HepG2 (cell line): Measurements from ENCODE around the gene DNAAF1. TPM values are rescaled to one million over a fixed set of nuclear protein-coding genes. Genes with fewer than 3 reads are reported as not detected.
A peak's percentile ranks its signal among the peaks of the same experiment; 100 is the strongest.

ENCODE experiments used
- BRF2 ChIP-seq: sonication (generic); formaldehyde crosslinking; IDR thresholded peaks from 2 replicates; pipeline ENCODE4 v1.8.1; 2022; ENCODE audit warnings: mild to moderate bottlenecking, missing genetic modification reagents
- CTCF ChIP-seq: sonication (generic); formaldehyde crosslinking; IDR thresholded peaks from 2 replicates; pipeline ENCODE4 v1.5.0; 2020; ENCODE audit warnings: mild to moderate bottlenecking, missing genetic modification reagents, moderate library complexity
- FLYWCH1 ChIP-seq: sonication (generic); formaldehyde crosslinking; IDR thresholded peaks from 2 replicates; pipeline ENCODE4 v1.8.1; 2023; ENCODE audit warnings: mild to moderate bottlenecking, missing genetic modification reagents
- HMG20A ChIP-seq: IDR thresholded peaks from 2 replicates; pipeline ENCODE4 v1.6.1; 2016; ENCODE audit warnings: borderline replicate concordance
- IRX3 ChIP-seq: sonication (generic); formaldehyde crosslinking; IDR thresholded peaks from 2 replicates; pipeline ENCODE4 v1.8.1; 2023; ENCODE audit warnings: mild to moderate bottlenecking, low read depth, missing genetic modification reagents, borderline replicate concordance
- KLF9 ChIP-seq: IDR thresholded peaks from 2 replicates; pipeline ENCODE4 v1.6.1; 2016; ENCODE audit warnings: low read depth
- RBM22 ChIP-seq: fragments of 200-400 bp; formaldehyde crosslinking; optimal IDR thresholded peaks from 2 replicates; pipeline ENCODE3; 2017; ENCODE audit warnings: mild to moderate bottlenecking, low read length, moderate library complexity
- RNF2 ChIP-seq: fragments of 450-650 bp; conservative IDR thresholded peaks from 2 replicates; pipeline ENCODE4 v1.6.1; 2016; ENCODE audit warnings: low read depth
- SOX6 ChIP-seq, 2 experiments: fragments of 450-650 bp in 1 of 2; sonication (generic) in 1 of 2; formaldehyde crosslinking in 1 of 2; IDR thresholded peaks; 2 replicates each; pipeline versions ENCODE4 v1.4.0 to v1.6.1; 2017 to 2020; ENCODE audit warnings: antibody characterized with exemption in 1 of 2, mild to moderate bottlenecking in 1 of 2, missing genetic modification reagents in 1 of 2
- TCF12 ChIP-seq, 2 experiments: fragments of 450-650 bp in 1 of 2; sonication (generic) in 1 of 2; formaldehyde crosslinking in 1 of 2; IDR thresholded peaks; 2 replicates each; pipeline versions ENCODE4 v1.6.1 to v1.8.0; 2017 to 2022; ENCODE audit warnings: antibody characterized with exemption in 1 of 2, mild to moderate bottlenecking in 1 of 2, missing genetic modification reagents in 1 of 2, moderate library complexity in 1 of 2
- TFAP4 ChIP-seq: sonication (generic); IDR thresholded peaks from 2 replicates; pipeline ENCODE4 v1.6.1; 2016; ENCODE audit warnings: low read depth, borderline replicate concordance
- TRAFD1 ChIP-seq: sonication (generic); formaldehyde crosslinking; IDR thresholded peaks from 2 replicates; pipeline ENCODE4 v1.5.1; 2020; ENCODE audit warnings: missing genetic modification reagents, mild to moderate bottlenecking, borderline replicate concordance
- ZNF207 ChIP-seq: fragments of 450-650 bp; IDR thresholded peaks from 2 replicates; pipeline ENCODE4 v1.6.1; 2016; ENCODE audit warnings: antibody characterized with exemption, borderline replicate concordance
- ZNF354B ChIP-seq: sonication (generic); formaldehyde crosslinking; IDR thresholded peaks from 2 replicates; pipeline ENCODE4 v1.8.0; 2022; ENCODE audit warnings: mild to moderate bottlenecking, missing genetic modification reagents
- ZNF562 ChIP-seq: sonication (generic); formaldehyde crosslinking; IDR thresholded peaks from 2 replicates; pipeline ENCODE4 v1.8.0; 2022; ENCODE audit warnings: missing genetic modification reagents, borderline replicate concordance
- ZNF891 ChIP-seq: sonication (generic); formaldehyde crosslinking; IDR thresholded peaks from 2 replicates; pipeline ENCODE4 v1.5.0; 2020; ENCODE audit warnings: mild to moderate bottlenecking, missing genetic modification reagents
- polyA plus RNA-seq, 8 experiments: library from polyadenylated mRNA; depleted of rRNA in 3 of 8; stranded (reverse) in 7 of 8; unstranded in 1 of 8; fragments of >200 nt; fragmentation: Illumina TruSeq in 4 of 8; extraction: Trizol in 4 of 8; gene quantifications; 2 replicates each; pipeline versions ENCODE4 v1.2.1 to v1.2.3, GENCODE V29; 2011 to 2016; ENCODE audit warnings: low read depth in 4 of 8, missing spikeins in 1 of 8, mixed read lengths in 1 of 8; ENCODE audit not compliant: insufficient read depth in 1 of 8
- total RNA-seq, 5 experiments: library from RNA; depleted of rRNA; stranded (reverse); fragments of >200 nt; fragmentation: Illumina TruSeq; extraction: Trizol; gene quantifications; 2 replicates each; pipeline ENCODE4 v1.2.3, GENCODE V29; 2016; ENCODE audit warnings: low read depth in 1 of 5
- TF ChIP-seq, protein P1 (sequence below): sonication (generic); formaldehyde crosslinking; IDR thresholded peaks from 2 replicates; pipeline ENCODE4 v1.4.0; 2020; ENCODE audit warnings: missing genetic modification reagents, low read depth, mild to moderate bottlenecking, borderline replicate concordance
- TF ChIP-seq, protein P2 (sequence below): sonication (generic); formaldehyde crosslinking; conservative IDR thresholded peaks from 2 replicates; pipeline ENCODE4 v1.4.0; 2020; ENCODE audit warnings: missing genetic modification reagents
- TF ChIP-seq, protein P3 (sequence below): sonication (generic); formaldehyde crosslinking; IDR thresholded peaks from 2 replicates; pipeline ENCODE4 v1.5.0; 2020; ENCODE audit warnings: missing genetic modification reagents

The DNAAF1 gene
- total and polyA plus RNA-seq, 2 of the 13 experiments (the other 11 are each of a cell fraction or from before 2014, with no cell fraction given) = 0.04 TPM; not detected in 1

- no peak for TF ChIP-seq SOX6 (IDR thresholded peaks at IDR 0.05)
- TF ChIP-seq SOX6 (CRISPR knock-in tag; IDR thresholded peaks at IDR 0.05) = peak; percentile 92
- no peak for TF ChIP-seq ZNF891 (CRISPR knock-in tag)
- peak; percentile 95 for TF ChIP-seq HMG20A
- TF ChIP-seq, protein P1, sequence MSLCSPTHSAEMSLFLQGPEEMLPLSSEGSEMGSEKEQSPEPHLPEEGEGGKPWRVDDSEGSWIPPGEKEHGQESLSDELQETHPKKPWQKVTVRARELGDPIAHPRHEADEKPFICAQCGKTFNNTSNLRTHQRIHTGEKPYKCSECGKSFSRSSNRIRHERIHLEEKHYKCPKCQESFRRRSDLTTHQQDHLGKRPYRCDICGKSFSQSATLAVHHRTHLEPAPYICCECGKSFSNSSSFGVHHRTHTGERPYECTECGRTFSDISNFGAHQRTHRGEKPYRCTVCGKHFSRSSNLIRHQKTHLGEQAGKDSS = no peak
- TF ChIP-seq CTCF (CRISPR knock-in tag) = no peak
- no peak for TF ChIP-seq FLYWCH1 (CRISPR knock-in tag)
- peak; percentile 57; the same call in 1 of the 2 replicates for TF ChIP-seq TFAP4
- TF ChIP-seq, protein P2, sequence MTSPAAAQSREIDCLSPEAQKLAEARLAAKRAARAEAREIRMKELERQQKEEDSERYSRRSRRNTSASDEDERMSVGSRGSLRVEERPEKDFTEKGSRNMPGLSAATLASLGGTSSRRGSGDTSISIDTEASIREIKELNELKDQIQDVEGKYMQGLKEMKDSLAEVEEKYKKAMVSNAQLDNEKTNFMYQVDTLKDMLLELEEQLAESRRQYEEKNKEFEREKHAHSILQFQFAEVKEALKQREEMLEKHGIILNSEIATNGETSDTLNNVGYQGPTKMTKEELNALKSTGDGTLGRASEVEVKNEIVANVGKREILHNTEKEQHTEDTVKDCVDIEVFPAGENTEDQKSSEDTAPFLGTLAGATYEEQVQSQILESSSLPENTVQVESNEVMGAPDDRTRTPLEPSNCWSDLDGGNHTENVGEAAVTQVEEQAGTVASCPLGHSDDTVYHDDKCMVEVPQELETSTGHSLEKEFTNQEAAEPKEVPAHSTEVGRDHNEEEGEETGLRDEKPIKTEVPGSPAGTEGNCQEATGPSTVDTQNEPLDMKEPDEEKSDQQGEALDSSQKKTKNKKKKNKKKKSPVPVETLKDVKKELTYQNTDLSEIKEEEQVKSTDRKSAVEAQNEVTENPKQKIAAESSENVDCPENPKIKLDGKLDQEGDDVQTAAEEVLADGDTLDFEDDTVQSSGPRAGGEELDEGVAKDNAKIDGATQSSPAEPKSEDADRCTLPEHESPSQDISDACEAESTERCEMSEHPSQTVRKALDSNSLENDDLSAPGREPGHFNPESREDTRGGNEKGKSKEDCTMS = no peak
- TF ChIP-seq KLF9 = no peak
- no peak for TF ChIP-seq BRF2 (CRISPR knock-in tag)
- TF ChIP-seq TRAFD1 = no peak
- TF ChIP-seq, protein P3, sequence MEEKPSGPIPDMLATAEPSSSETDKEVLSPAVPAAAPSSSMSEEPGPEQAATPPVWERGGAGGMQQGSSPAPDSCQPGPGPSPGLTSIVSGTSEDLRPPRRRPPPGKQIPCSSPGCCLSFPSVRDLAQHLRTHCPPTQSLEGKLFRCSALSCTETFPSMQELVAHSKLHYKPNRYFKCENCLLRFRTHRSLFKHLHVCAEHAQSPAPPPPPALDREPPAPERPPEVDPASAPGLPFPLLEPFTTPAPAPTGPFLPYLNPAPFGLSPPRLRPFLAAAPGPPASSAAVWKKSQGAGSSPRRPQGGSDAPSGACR (CRISPR knock-in tag) = no peak
- TF ChIP-seq ZNF562 (CRISPR knock-in tag) = no peak
- TF ChIP-seq RNF2 = no peak
- no peak for TF ChIP-seq ZNF354B (CRISPR knock-in tag)
- no peak for TF ChIP-seq ZNF207
- no peak for TF ChIP-seq RBM22
- TF ChIP-seq IRX3 (CRISPR knock-in tag) = no peak
- no peak for TF ChIP-seq TCF12 (IDR thresholded peaks at IDR 0.05)
- TF ChIP-seq TCF12 (CRISPR knock-in tag; IDR thresholded peaks at IDR 0.05) = no peak
Observed at GRCh38 chr16:84096447-84097005, 48.6 kb upstream of the DNAAF1 start (continued).
